Retinal pigment epithelial cell (primary cell): ENCODE data around the gene RXRA.

Experiments
- DNase-seq: peaks from one replicate; pipeline ENCODE4 v3.0.0-alpha.2; 2010; ENCODE audit warnings: low read depth
- H3K4me3 ChIP-seq: 2 replicates; pipeline ENCODE4 v1.5.1; 2011; ENCODE audit warnings: mild to moderate bottlenecking, low read length, control low read depth, moderate library complexity
- TF ChIP-seq, protein P1 (sequence below): conservative IDR thresholded peaks from 2 replicates; pipeline ENCODE4 v1.5.1; 2011; ENCODE audit warnings: low read depth, low read length, control low read depth, inconsistent platforms

RXRA gene

DNA sequence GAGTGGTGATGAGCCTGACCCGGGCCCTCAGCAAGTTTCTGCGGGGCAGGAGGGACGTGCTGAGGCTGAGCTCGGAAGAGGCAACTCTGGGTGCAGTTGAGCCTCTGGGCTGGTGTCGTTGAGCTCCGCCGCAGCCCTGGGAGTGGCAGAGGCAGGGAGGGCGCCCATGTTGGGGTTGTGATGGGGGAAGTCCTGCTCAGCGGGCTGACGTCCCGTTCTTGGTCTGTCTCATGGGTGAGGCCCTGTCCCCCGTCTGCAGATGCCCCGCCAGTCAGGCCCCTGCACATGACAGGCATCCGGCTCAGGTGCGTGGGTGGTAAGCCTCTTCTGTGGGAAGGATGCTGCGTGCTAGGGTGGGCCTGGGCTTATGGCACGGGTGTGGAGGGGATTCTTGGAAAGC lies 64.3 kb downstream of the RXRA start:
- no peak for DNase-seq
- TF ChIP-seq, protein P1, sequence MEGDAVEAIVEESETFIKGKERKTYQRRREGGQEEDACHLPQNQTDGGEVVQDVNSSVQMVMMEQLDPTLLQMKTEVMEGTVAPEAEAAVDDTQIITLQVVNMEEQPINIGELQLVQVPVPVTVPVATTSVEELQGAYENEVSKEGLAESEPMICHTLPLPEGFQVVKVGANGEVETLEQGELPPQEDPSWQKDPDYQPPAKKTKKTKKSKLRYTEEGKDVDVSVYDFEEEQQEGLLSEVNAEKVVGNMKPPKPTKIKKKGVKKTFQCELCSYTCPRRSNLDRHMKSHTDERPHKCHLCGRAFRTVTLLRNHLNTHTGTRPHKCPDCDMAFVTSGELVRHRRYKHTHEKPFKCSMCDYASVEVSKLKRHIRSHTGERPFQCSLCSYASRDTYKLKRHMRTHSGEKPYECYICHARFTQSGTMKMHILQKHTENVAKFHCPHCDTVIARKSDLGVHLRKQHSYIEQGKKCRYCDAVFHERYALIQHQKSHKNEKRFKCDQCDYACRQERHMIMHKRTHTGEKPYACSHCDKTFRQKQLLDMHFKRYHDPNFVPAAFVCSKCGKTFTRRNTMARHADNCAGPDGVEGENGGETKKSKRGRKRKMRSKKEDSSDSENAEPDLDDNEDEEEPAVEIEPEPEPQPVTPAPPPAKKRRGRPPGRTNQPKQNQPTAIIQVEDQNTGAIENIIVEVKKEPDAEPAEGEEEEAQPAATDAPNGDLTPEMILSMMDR: no peak

DNA sequence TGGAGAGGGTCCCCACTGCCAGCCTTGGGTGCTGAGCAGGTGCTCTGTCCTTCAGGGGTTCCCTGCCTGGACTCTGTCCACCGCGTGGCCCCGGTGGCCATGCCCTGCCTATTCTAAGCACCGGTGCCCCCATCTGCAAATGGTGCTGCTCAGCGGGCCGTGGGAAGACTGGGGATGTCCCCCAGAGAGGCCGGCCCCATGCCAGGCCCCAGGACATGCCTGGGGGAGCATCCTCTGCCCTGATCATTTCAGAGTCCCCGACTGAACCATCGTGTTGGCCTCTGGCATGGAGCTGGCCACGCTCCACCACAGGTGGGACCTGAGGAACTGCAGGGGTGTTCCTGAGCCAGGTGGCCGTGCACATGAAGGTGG lies 64.7 kb downstream of the RXRA start:
- H3K4me3 ChIP-seq: no peak overlapping the region
- TF ChIP-seq, protein P1: no peak
- no peak for DNase-seq

More for the DNA sequence above, 64.3 kb downstream of the RXRA start:
- no peak overlapping the region for H3K4me3 ChIP-seq

DNA sequence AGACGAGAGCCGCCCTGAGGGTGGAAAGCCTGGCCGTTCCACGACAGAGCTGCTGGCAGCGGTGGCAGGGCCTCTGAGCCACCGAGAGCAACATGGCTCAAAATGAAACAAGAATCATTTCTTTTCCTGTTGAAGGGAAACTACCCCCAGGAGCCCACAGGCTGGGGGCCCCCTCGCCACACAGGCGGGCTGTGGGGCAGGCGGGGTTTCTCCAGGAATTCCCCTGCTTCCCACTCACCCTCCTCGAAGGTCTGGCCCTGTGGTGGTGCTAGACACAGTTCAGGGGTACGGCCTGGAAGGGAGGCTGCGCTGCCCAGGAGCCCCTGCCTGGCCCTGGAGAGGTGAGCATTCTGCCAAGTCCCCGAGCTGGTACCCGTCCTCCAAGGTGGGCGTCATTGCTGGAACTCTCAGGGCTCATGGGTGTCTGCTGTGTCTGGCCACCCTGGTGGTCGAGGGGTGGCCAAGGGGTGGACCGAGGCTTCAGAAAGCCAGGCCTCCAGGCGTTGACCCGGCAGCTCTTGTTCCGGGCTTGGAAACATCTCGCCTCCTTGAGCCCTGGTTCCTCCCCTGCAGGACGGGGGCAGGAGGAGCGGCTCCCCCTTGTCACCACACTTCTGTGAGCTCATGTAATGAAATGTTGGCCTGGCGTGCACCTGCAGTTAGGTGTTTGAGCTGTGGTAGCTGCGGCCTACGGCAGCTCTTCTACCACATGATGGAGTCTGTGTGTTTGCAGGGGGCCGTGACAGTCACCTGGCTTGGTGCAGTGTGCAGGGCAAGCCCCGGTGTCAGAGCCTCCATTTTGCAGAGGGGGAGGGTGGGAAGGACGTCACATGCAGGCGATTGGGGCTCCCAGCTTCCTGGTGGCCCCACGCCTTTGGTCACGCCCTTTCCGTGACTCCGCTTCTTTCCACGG lies 65.3 kb downstream of the RXRA start:
- no peak overlapping the region for H3K4me3 ChIP-seq
- TF ChIP-seq, protein P1: no peak
- no peak for DNase-seq

DNA sequence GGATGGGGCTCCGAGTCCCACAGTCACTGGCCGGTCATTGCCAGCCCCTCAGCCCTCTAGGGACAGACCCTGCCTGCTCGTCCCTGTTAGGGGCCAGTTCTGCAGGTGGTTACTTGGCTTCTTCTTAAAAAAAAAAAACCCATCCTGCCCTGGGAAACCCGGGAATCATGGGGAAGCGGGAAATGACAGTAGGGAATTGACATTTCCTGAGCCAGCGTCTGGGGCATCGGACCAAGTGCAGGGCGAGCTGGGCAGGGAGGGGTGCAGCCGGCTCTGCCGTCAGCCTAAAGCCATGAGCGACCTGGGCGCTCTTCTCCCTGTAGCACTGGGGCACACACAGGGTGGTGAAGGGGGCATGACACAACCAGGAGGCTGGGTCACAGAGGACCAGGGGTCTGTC lies 66.6 kb downstream of the RXRA start:
- no peak for DNase-seq
- TF ChIP-seq, protein P1: no peak
- H3K4me3 ChIP-seq: no peak overlapping the region

DNA sequence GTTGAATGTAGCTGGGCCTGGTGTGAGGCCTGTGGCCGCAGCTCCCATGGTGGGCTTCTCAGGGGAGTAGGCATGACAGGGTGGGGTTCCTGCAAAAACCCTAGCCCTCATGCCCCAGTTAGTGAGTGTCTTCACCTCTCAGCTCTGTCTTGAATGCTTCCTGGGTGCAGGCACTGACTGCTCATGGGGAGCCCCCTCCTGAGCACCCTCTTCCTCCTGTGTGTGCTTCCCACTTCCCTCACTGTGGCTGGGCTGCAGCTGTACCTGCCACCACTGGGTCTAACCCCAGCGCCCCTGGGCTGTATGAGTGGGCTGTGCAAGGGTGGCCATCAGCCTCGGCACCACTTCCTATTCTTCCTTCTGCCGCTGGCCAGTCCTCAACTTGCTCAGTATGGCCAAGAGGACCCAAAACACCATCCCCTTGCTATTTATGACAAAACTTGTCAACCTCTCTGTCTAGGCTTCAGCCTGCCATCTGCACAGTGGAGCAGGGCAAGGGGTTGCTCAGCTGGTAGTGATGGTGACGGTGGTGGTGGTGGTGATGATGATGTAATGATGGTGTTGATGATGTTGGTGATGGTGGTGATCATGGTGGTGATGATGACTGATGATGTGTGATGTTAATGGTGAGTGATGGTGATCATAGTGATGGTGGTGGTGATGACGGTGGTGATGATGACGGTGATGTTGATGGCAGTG lies 67.5 kb downstream of the RXRA start:
- no peak overlapping the region for H3K4me3 ChIP-seq
- DNase-seq: no peak
- TF ChIP-seq, protein P1: no peak

DNA sequence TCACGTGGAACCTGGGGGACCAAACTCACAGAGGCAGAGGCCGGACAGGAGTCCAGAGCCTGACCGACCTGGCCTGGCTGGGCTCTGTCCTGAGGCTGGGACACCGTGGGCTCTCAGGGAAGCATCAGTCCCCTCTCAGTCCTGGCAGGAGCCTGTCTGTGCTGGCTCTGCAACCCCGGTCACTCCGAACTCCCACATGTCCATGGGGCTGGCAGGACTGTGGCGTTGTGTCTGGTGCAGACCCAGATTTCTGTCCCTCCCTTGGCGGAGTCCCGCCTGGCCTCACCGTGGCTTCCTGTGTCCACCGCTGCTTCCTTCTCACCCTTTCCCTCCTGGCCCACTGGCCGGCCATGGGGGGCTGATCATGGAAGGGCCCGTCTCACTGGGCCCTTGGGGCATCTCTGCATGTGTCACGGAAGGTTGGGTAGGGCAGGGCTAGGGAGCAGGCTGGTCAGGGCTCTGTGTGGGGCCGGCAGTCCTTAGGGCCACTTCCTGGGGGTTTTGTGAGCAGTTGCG lies 68.8 kb downstream of the RXRA start:
- TF ChIP-seq, protein P1: no peak
- DNase-seq: no peak
- no peak overlapping the region for H3K4me3 ChIP-seq
